ES-I3 (cell line): ENCODE results near the gene PLEKHG4B.

Source experiments
- H3K36me3 ChIP-seq: 2 replicates; pipeline ENCODE4 v1.6.1; 2013; ENCODE audit warnings: mild to moderate bottlenecking, low read length, control low read depth, moderate library complexity; ENCODE audit not compliant: insufficient read depth
- H3K4me1 ChIP-seq: 2 replicates; pipeline ENCODE4 v1.6.1; 2013; ENCODE audit warnings: mild to moderate bottlenecking, control low read depth, low read length; ENCODE audit not compliant: insufficient read depth
- H3K9ac ChIP-seq: 2 replicates; pipeline ENCODE4 v1.6.1; 2013; ENCODE audit warnings: low read depth, mild to moderate bottlenecking, low read length, moderate library complexity
- H3K9me3 ChIP-seq: 2 replicates; pipeline ENCODE4 v1.6.1; 2013; ENCODE audit warnings: mild to moderate bottlenecking, low read length, moderate library complexity; ENCODE audit not compliant: control insufficient read depth, insufficient read depth

The PLEKHG4B gene

GRCh38 chr5:180286-180918, 88.4 kb downstream of the PLEKHG4B start:
- no peak overlapping the region for H3K9ac ChIP-seq
- H3K4me1 ChIP-seq: peaks cover 3% of the 10 kb centered on the region; the same call in 1 of the 2 replicates
- no peaks in the 10 kb centered on the region for H3K9me3 ChIP-seq
- no peaks in the 10 kb centered on the region for H3K36me3 ChIP-seq

- Histone ChIP-seq H3K9ac (no peak overlapping the region), H3K4me1 (peaks cover 3% of the 10 kb centered on the region; the same call in 1 of the 2 replicates), H3K36me3 (no peaks in the 10 kb centered on the region), H3K9me3 (no peaks in the 10 kb centered on the region)
Observed at GRCh38 chr5:181160-181559, 89.2 kb downstream of the PLEKHG4B start.

- Histone ChIP-seq H3K9me3 (no peaks in the 10 kb centered on the region), H3K36me3 (no peaks in the 10 kb centered on the region), H3K4me1 (no peaks in the 10 kb centered on the region), H3K9ac (no peak overlapping the region)
Observed at GRCh38 chr5:181566-181965, 89.6 kb downstream of the PLEKHG4B start.

- Histone ChIP-seq H3K9me3 (no peaks in the 10 kb centered on the region), H3K9ac (no peak overlapping the region), H3K36me3 (no peaks in the 10 kb centered on the region), H3K4me1 (no peaks in the 10 kb centered on the region)
Observed at GRCh38 chr5:182126-182525, 90.2 kb downstream of the PLEKHG4B start.

- Histone ChIP-seq H3K9ac (no peak overlapping the region), H3K4me1 (peaks cover 4% of the 10 kb centered on the region; the same call in 1 of the 2 replicates), H3K36me3 (no peaks in the 10 kb centered on the region), H3K9me3 (no peaks in the 10 kb centered on the region)
Observed at GRCh38 chr5:184471-184870, 92.5 kb downstream of the PLEKHG4B start.

GRCh38 chr5:185095-186070, 93.4 kb downstream of the PLEKHG4B start:
- H3K36me3 ChIP-seq: no peaks in the 10 kb centered on the region
- no peak overlapping the region for H3K9ac ChIP-seq
- peaks cover 4% of the 10 kb centered on the region; the same call in 1 of the 2 replicates for H3K4me1 ChIP-seq
- H3K9me3 ChIP-seq: no peaks in the 10 kb centered on the region

- Histone ChIP-seq H3K4me1 (peaks cover 4% of the 10 kb centered on the region; the same call in 1 of the 2 replicates), H3K36me3 (no peaks in the 10 kb centered on the region), H3K9ac (no peak overlapping the region), H3K9me3 (no peaks in the 10 kb centered on the region)
Observed at GRCh38 chr5:186091-187041, 94.4 kb downstream of the PLEKHG4B start.

- Histone ChIP-seq H3K36me3 (no peaks in the 10 kb centered on the region), H3K9ac (no peak overlapping the region), H3K4me1 (peaks cover 4% of the 10 kb centered on the region; the same call in 1 of the 2 replicates), H3K9me3 (no peaks in the 10 kb centered on the region)
Observed at GRCh38 chr5:187042-187431, 95.1 kb downstream of the PLEKHG4B start.

GRCh38 chr5:187617-188451, 95.9 kb downstream of the PLEKHG4B start:
- H3K9me3 ChIP-seq: no peaks in the 10 kb centered on the region
- H3K4me1 ChIP-seq: peaks cover 4% of the 10 kb centered on the region; the same call in 1 of the 2 replicates
- H3K36me3 ChIP-seq: no peaks in the 10 kb centered on the region
- H3K9ac ChIP-seq: no peak overlapping the region

GRCh38 chr5:188488-189481, 96.8 kb downstream of the PLEKHG4B start:
- H3K9me3 ChIP-seq: no peaks in the 10 kb centered on the region

GRCh38 chr5:189486-189885, 97.5 kb downstream of the PLEKHG4B start:
- Histone ChIP-seq H3K36me3 (no peaks in the 10 kb centered on the region), H3K9me3 (no peaks in the 10 kb centered on the region), H3K9ac (no peak overlapping the region), H3K4me1 (peaks cover 4% of the 10 kb centered on the region; the same call in 1 of the 2 replicates)

More at GRCh38 chr5:188488-189481, 96.8 kb downstream of the PLEKHG4B start:
- Histone ChIP-seq H3K4me1 (peaks cover 4% of the 10 kb centered on the region; the same call in 1 of the 2 replicates), H3K9ac (no peak overlapping the region), H3K36me3 (no peaks in the 10 kb centered on the region)

- Histone ChIP-seq H3K9ac (no peak overlapping the region), H3K36me3 (no peaks in the 10 kb centered on the region), H3K9me3 (no peaks in the 10 kb centered on the region), H3K4me1 (peaks cover 4% of the 10 kb centered on the region; the same call in 1 of the 2 replicates)
Observed at GRCh38 chr5:189976-190365, 98.0 kb downstream of the PLEKHG4B start.
